Gastroesophageal sphincter (tissue), 3 donors: ENCODE data around the gene TMEM271.

Experiments used
- CTCF ChIP-seq, 4 experiments: fragments of 200-600 bp in 2 of 4; fragments of 450-650 bp in 2 of 4; sonication (generic) in 1 of 4; IDR thresholded peaks; one replicate each; pipeline ENCODE4 v1.5.1; 2017 to 2019; ENCODE audit warnings: antibody characterized with exemption in 4 of 4, mild to moderate bottlenecking in 2 of 4, moderate library complexity in 2 of 4
- POLR2A ChIP-seq, 2 donors: fragments of 450-650 bp; IDR thresholded peaks; one replicate each; pipeline ENCODE4 v1.6.1; 2017; ENCODE audit warnings: antibody characterized with exemption in 2 of 2, mild to moderate bottlenecking in 2 of 2, moderate library complexity in 1 of 2
- POLR2AphosphoS5 ChIP-seq: sonication (generic); formaldehyde crosslinking; IDR thresholded peaks from one replicate; pipeline ENCODE4 v1.6.1; 2017; ENCODE audit warnings: antibody characterized with exemption

- no peak for TF ChIP-seq CTCF (IDR thresholded peaks at IDR 0.05)
- no peak for TF ChIP-seq POLR2AphosphoS5
- no peak for TF ChIP-seq POLR2A (IDR thresholded peaks at IDR 0.05)
These were observed 8.4 kb downstream of the TMEM271 start for GRCh38 chr4:567457-568350.
